Measurements from ENCODE around the gene TENT5C. TPM values are rescaled to one million over a fixed set of nuclear protein-coding genes. Genes with fewer than 3 reads are reported as not detected.

The TENT5C gene
- total and polyA plus RNA-seq, 10 of the 15 experiments (the other 5 are each of a cell fraction or from before 2014, with no cell fraction given): 0.19 to 2.4 (median 0.78) TPM

GRCh38 chr1:117556341-117556740 lies 49.5 kb upstream of the TENT5C start:
- Histone ChIP-seq H3K9me3 (replicated peaks; ENCODE audit: control insufficient read depth, insufficient read depth, low read length) (no peaks in the 10 kb centered on the region; the same call in 2 of the 3 replicates), H4K20me1 (ENCODE audit: control insufficient read depth, insufficient read depth) (no peaks in the 10 kb centered on the region), H3K36me3 (ENCODE audit: control insufficient read depth in 2 of 2, insufficient read depth in 2 of 2, low read length in 1 of 2) (no peaks in the 10 kb centered on the region), H3K27me3 (replicated peaks in 1 of 2; ENCODE audit: control insufficient read depth in 2 of 2, insufficient read depth in 2 of 2, low read length in 1 of 2) (no peaks in the 10 kb centered on the region), H3K27ac (ENCODE audit: control insufficient read depth, insufficient read depth) (no peak overlapping the region), H2AFZ (ENCODE audit: control insufficient read depth, low read depth, low read length) (no peak overlapping the region), H3K4me1 (ENCODE audit: control insufficient read depth, insufficient read depth, low read length) (no peaks in the 10 kb centered on the region), H3K79me2 (ENCODE audit: control insufficient read depth, insufficient read depth, low read length) (no peaks in the 10 kb centered on the region), H3K4me3 (no peak overlapping the region), H3K4me2 (ENCODE audit: control insufficient read depth, insufficient read depth) (no peak overlapping the region), H3K9ac (ENCODE audit: control insufficient read depth, insufficient read depth, low read length) (no peak overlapping the region)
- FAIRE-seq (no peak), DNase-seq (ENCODE audit: low read depth, low spot score) (no peak), ATAC-seq (no peak)
- ChIA-PET SMC1A (ENCODE audit: uncharacterized antibody, unreplicated experiment) (no interaction called here), POLR2A (no interaction called here), RAD21 (ENCODE audit: unreplicated experiment) (no interaction called here), CTCF (interaction anchor here (1.5 kb wide), 1 partner anchor 198 kb away, joined by 5 read pairs; no protein-coding TSS in a partner anchor)
- no peak for TF ChIP-seq RELA (IDR thresholded peaks at IDR 0.05; ENCODE audit: borderline replicate concordance, partially characterized antibody)
- no peak for TF ChIP-seq LARP7 (IDR thresholded peaks at IDR 0.05)
- no peak for TF ChIP-seq PRDM15 (CRISPR knock-in tag; IDR thresholded peaks at IDR 0.05)
- no peak for TF ChIP-seq SRF (IDR thresholded peaks at IDR 0.05; ENCODE audit: low read depth in 2 of 2, low read length in 2 of 2)
- intact Hi-C loops (cut with micrococcal nuclease; ENCODE audit: unreplicated experiment): no loop called here
- in situ Hi-C loops (cut with MboI): no loop called here
- no TSS peak for BruUV-seq (replicated peaks)

GRCh38 chr1:117556976-117557375 lies 48.9 kb upstream of the TENT5C start:
- Histone ChIP-seq H3K27ac (ENCODE audit: control insufficient read depth, insufficient read depth) (no peak overlapping the region), H3K4me1 (ENCODE audit: control insufficient read depth, insufficient read depth, low read length) (no peaks in the 10 kb centered on the region), H4K20me1 (ENCODE audit: control insufficient read depth, insufficient read depth) (no peaks in the 10 kb centered on the region), H3K4me2 (ENCODE audit: control insufficient read depth, insufficient read depth) (no peak overlapping the region), H3K36me3 (ENCODE audit: control insufficient read depth in 2 of 2, insufficient read depth in 2 of 2, low read length in 1 of 2) (no peaks in the 10 kb centered on the region), H2AFZ (ENCODE audit: control insufficient read depth, low read depth, low read length) (no peak overlapping the region), H3K9ac (ENCODE audit: control insufficient read depth, insufficient read depth, low read length) (no peak overlapping the region), H3K27me3 (replicated peaks in 1 of 2; ENCODE audit: control insufficient read depth in 2 of 2, insufficient read depth in 2 of 2, low read length in 1 of 2) (no peaks in the 10 kb centered on the region), H3K79me2 (ENCODE audit: control insufficient read depth, insufficient read depth, low read length) (no peaks in the 10 kb centered on the region), H3K9me3 (replicated peaks; ENCODE audit: control insufficient read depth, insufficient read depth, low read length) (no peaks in the 10 kb centered on the region; the same call in 2 of the 3 replicates), H3K4me3 (no peak overlapping the region)
- CTCF ChIA-PET: interaction anchor here (0.7 to 1.5 kb wide), 2 partner anchors 197 to 417 kb away, joined by 3 to 5 read pairs; no protein-coding TSS in a partner anchor
- SMC1A ChIA-PET (ENCODE audit: uncharacterized antibody, unreplicated experiment): no interaction called here
- no peak for TF ChIP-seq HCFC1 (IDR thresholded peaks at IDR 0.05; ENCODE audit: low read length)
- TF ChIP-seq MTA2 (IDR thresholded peaks at IDR 0.05; ENCODE audit: low read depth): no peak
- TF ChIP-seq SIN3A (IDR thresholded peaks at IDR 0.05; ENCODE audit: low read depth, low read length): no peak
- no peak for TF ChIP-seq NR2F1 (conservative IDR thresholded peaks at IDR 0.05)
- TF ChIP-seq ZBTB11 (CRISPR knock-in tag; IDR thresholded peaks at IDR 0.05): no peak
- no peak for TF ChIP-seq KAT2A (conservative IDR thresholded peaks at IDR 0.05; ENCODE audit: control insufficient read depth, low read depth, low read length)
- no peak for TF ChIP-seq ZNF207 (IDR thresholded peaks at IDR 0.05; ENCODE audit: borderline replicate concordance)
- no peak for TF ChIP-seq YY1 (IDR thresholded peaks at IDR 0.05; ENCODE audit: low read depth, low read length)
- no peak for ATAC-seq
- POLR2A ChIA-PET: no interaction called here
- intact Hi-C loops (cut with micrococcal nuclease; ENCODE audit: unreplicated experiment) (no loop called here), in situ Hi-C loops (cut with MboI) (no loop called here)
- FAIRE-seq: no peak
- BruUV-seq (replicated peaks): no TSS peak
- DNase-seq (ENCODE audit: low read depth, low spot score): no peak
- RAD21 ChIA-PET (ENCODE audit: unreplicated experiment): no interaction called here

Data from GM12878 (cell line).